Smooth muscle cell of the brain vasculature (primary cell): ENCODE results near the gene ARHGAP15.
"Not testable (repeated sequence)": the region's sequence is repeated elsewhere in the genome, so short reads cannot be mapped to it uniquely, and the experiment has no call there.

ENCODE experiments used
- DNase-seq: peaks from one replicate; pipeline ENCODE4 v3.0.0-alpha.2; 2012; ENCODE audit warnings: low read depth, low spot score

Gene ARHGAP15

DNA sequence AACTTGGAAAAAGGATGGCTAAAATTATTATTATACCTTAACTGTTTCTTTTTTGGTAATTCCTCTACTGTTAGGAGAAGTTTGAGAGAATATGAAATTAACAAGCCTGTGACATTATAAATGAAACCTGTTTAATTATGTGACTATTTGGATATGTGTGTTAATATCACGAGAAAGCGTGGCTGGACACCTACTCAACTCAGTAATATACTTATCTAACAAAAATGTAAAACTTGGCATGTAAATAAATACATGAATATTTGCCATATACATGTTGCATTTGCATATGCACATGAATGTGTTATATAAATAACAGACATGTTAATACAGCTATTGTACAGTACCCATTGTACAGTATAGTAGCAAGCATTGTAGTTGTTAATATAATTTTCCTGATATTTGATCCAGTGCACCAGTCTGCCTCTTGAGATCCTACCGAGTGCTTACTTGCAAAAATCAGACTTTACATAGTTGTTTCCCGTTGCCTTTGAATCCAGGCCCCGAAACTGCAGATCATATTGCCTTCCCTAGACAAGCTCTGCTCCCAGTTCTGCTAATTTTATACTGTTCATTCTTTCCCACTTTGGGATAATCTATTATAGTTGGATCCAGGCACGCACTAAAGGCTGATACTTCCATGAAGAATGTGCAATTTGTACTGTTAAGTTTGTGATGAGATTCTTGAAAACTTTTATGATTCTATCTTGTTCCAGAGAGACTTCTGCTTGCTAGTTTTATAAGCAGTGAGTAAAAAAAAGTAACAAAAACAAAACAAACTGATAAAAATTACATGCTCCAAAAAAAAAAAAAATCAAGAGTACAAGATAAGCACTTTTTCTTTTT is 395.6 kb downstream of the ARHGAP15 start:
- DNase-seq = no peak

DNA sequence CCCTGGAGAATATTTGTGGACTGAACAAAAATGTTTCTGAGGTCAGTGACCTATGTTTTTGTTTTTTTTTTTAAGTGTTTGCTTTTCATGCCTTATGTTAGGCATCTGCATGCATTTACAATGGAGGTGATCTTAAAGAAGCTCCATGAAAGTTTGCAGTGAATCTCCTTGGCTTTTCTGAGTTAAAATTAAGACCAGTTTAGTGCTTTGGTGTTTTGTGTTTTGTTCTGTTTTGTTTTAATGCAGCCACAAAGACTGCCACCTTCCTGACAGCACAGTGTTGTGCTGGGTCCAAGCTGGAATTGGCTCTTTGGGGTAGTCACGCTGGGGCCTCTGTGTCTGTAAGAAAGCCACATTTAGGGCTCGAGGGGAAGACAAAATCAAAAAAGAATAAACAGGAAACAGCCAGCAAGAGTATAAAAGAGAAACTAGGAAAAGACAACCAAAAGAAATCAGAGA is 396.2 kb downstream of the ARHGAP15 start:
- DNase-seq = no peak

DNA sequence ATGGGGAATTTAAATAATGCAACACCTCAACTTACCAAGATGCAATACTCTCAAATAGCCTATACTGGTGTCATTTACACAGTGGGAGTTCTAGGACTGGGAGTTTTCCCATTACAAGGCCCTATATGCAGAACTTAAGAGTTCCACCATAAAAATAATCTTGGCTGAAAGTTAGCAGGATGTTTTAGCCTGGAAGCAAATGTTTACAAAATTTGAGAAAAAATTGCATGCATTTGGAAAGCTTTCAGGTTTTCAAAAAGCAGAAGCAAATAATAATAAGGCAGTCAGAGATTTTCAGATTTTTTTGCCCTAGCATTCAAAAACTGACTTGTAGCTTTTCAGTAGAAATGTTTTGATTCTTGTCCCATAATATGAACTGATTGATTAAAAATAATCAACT is 397.3 kb downstream of the ARHGAP15 start:
- no peak for DNase-seq

DNA sequence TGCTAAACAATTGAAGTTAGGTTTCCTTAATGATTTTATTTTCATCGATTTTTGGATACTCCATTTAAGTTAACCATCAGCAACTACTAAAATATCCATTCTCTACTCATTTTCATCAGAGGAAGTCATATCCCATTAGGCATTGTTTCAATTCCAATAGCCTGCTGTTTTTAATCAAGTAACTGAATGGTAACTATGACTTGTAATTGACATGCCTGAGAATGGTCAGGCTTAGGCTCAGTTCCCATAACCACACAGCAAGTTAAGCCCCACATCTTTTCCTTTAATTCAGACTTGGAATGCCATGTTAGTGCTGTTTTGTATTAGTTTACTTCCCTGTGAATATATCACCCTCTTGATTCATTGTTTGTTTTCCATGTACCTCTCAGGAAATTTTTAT is 398.8 kb downstream of the ARHGAP15 start:
- no peak for DNase-seq

DNA sequence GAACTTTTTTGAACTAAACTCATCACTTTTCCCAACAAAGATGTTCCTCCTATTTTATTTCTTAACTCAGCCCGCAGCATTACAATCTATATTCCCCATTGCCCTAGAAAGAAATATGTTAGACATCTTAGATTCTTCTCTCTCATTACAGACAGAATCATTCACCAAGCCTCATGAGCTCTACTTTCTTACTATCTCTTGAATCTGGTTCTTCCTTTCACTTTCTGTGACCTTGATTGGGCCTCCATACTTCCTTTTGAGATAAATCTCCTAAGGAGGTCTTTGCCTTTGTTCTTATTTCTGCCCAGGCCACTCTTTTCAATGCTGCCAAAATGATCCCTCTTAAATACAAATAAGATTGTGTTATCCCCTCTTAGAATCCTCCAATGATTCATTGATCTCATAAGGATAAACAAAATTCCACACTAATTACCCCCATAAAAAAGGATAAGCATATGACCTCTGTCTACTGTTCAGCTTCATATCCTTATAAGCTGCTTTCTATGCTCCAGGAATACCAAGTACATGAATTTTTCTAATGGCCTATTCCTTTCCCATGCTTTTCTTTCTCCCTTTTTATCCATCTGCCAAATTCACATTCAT is 400.0 kb downstream of the ARHGAP15 start:
- DNase-seq = no peak

DNA sequence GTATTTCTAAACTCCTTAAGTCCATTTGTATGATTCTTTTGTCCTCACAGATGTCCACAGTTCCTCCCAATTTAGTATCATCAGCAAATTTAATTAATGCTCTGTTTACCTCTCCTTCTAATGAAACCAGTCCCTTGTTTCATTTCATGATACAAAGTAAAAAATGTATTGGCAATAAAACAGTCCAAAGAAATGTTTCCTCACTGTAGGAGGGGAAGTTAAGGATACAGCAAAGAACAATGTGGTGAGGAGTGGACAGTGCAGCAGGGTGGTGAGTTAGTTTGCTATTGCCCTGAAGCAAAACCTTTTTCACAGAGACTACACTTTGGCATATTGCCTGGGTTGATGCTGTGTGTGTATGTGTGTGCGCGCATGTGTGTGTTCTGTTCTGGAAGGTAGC is 401.5 kb downstream of the ARHGAP15 start:
- DNase-seq = no peak

DNA sequence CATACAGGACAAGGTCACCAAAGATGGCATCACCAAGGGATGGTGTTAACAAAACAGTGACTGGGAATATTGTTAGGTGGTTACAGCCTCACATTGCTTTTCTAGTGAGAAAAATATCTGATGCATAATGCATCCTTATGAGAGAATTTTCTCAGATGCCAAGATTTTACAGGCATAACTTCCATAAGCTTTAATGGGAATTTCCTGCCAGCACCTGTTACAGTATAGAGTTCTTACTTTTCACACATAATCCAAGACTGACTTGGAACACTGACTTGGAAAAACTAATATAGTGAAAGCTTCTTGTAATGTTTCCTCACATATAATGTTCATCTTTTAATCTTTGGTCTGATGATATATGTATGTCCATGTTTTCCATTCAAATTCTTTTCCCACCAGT is 402.8 kb downstream of the ARHGAP15 start:
- DNase-seq = no peak

DNA sequence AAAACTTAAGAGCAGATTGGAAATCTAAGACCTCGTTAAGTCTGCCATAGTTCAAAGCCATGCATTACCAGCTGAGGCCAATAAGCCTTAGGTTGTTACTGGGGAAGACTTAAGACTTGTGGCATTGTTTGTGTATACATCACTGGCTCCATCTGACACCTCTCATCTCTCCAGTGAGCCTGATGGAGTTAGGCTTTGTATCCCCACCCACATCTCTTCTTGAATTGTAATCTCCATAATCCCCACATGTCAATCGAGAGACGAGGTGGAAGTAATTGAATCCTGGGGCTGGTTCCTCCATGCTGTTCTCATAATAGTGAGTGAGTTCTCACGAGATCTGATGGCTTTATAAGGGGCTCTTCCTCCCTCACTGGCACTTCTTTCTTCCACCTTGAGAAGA is 404.6 kb downstream of the ARHGAP15 start:
- DNase-seq = no peak

DNA sequence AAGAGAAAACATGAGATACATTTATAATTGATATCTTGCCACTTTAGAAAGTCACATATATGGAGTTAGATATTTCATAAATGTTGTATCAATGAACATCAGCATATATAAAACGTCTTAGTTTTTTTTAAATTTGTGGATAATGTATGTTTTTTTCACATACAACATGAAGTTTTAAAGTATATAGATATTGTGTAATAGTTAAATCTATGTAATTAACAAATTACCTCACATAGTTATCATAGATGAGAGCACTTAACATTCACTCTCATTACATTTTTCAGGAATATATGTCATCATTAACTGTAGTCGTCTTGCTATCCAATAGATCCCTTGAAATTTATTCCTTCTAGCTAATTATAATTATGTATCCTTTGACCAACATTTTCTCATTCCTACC is 406.6 kb downstream of the ARHGAP15 start:
- no peak for DNase-seq

DNA sequence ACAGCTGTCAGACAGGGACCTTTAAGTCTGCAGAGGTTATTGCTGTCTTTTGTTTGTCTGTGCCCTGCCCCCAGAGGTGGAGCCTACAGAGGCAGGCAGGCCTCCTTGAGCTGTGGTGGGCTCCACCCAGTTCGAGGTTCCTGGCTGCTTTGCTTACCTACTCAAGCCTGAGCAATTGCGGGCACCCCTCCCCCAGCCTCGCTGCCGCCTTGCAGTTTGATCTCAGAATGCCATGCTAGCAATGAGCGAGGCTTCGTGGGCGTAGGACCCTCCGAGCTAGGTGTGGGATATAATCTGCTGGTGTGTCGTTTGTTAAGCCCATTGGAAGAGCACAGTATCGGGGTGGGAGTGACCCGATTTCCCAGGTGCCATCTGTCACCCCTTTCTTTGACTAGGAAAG is 412.7 kb downstream of the ARHGAP15 start:
- DNase-seq = not testable (repeated sequence)

DNA sequence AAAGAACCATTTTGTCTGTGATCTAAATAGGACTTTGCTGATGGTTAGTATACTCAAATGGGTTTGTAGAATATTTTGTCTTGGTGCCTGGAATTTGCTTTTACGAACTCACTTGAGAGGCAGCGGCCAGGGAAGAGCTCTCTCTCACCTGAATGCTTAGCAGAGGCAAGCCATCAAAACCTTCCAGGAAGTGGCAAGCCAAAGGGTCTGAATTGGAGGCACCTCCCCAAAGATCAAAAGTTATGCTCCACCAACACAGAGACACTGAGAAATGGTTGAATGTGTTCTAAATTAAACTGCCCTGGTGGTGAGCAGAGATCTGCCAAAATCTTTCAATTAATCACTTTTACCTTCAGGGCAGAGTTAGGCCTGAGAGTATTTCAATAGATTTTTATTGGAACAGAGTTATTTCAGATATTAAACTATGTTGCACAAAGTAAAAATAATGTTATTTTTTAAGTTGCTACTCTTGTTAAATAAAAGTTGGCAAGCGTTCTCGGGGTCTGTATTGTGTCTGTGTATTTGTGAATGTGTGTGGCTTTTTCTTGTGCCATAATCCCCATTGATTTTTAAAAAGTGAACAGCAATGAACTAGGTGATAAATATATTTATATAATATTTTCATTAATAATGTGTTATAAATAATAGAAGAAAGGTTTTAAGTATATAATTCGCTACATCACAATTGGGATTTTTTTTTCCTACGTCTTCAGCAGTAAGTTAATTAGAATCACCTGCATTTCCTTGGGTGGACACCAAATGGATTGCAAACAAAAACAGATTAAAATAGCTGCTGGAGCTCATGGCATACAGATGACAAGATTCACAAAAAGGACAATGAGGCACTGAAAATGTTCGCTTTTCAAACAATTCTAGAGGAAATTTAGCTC is 416.1 kb downstream of the ARHGAP15 start:
- no peak for DNase-seq

DNA sequence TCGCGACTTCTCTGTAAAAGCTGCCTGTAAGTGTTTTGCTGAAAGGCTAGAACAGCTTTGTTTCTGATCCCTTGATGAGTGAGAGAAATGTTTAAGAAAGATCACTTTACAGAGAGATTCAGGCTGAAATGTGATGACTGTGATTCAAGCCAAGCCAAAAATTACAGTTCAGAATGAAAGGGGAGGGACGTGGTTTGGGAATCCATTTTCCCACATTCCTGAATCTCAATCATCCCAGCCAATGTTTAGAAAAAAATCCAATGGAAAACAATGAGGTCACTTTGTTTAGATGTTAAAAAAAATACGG is 416.7 kb downstream of the ARHGAP15 start:
- no peak for DNase-seq

DNA sequence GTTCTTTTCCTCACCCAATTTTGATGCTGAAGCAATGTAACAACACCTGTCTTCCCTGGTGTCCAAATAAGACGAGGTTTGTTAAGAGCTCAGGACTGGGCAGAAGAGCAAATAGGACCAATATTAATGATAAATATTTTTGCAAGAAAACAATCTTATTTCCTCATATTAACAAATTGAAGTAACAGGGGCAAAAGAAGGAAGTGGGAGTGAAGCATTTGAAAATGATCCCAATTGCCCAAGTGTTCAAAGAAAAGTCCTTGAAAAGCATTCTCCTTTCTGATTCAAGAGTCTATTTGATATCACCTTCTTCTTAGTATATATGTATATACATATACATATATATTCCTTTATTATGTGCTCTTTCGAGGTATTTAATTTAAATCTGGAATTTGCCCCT is 418.8 kb downstream of the ARHGAP15 start:
- DNase-seq = no peak

DNA sequence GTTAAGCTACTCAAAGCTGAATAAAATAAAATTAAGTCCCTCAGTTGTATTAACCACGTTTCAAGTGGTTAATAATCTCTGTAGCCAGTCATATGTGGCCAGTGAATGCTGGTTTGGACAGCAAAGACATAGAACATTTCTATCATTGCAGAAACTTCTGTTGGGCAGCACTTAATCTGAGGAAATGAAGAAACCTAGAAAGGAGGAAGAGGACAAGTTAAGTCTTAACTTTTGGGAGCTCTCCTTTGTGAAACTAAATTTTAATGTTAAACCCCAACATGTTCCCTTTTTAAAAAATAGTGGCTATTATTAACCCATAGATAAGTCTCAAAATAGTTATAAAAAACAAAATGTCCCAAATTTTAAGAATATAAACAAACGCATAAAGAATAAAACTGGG is 421.3 kb downstream of the ARHGAP15 start:
- no peak for DNase-seq

DNA sequence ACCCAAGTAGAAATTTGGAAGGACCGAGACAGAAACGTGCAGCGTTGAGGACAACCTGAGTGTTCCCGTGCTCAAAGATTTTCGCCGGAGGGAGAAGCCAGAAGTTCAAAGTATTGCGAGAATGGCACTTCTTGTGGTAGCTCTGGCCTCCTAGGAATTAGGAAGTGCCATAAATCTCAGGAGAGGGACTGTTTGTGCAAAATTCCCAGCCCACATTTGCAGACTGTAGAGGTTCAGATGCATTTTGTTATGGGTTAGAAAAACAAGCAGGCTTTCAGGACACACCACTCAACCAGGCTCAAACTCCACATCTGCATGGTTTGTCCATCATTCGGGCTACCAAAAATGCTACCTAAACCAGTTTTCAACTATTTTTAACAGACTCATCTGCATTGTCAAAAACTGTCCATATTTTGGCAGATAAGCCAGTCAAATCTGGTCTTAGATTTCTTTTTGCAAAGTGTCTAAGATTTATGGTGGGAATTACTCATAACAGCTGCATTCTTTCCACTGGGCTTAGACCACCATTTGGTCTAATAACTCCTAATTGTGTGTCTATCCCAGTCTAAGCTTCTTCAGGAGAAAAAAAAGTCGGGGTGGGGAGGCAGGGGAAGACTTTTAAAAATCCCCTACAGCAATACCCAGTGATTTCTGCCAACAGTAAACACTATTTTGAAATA is 422.9 kb downstream of the ARHGAP15 start:
- no peak for DNase-seq

DNA sequence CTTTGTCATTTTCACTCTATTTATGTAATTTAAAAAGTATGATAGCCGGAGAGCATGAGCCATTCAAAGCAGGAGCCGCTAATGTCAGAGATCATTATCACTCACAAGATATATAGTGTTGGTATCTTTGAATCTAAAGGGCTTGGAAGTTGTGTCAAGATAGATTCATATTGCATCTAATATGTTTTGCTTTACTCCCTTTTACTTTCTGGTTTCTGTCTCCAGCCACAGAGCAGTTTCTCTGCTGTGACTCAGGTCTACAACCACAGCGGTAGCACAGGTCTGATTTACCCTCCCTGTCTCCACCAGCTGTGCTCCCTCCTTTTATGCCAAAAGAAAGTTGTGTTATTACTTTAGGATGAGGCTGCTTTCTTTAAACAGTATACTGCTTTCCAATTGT is 424.0 kb downstream of the ARHGAP15 start:
- DNase-seq = no peak

DNA sequence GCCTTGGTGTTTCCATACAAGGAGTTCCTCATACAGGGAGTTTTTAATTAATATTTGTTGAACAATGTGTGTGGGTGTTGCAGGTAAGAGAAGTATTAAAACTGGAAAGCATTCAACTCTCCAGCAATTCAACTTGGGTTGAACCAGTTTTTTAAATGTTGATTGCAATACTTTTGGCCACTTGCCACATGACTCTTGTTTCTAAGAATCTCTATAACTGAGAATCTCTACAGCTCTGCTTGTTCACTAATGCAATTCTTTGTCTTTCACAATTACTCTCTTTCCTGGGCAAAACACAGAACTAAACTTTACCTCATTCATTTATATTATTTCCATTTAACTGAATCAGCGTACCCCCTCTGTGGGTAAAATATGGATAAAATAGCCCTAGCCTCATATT is 429.4 kb downstream of the ARHGAP15 start:
- no peak for DNase-seq

DNA sequence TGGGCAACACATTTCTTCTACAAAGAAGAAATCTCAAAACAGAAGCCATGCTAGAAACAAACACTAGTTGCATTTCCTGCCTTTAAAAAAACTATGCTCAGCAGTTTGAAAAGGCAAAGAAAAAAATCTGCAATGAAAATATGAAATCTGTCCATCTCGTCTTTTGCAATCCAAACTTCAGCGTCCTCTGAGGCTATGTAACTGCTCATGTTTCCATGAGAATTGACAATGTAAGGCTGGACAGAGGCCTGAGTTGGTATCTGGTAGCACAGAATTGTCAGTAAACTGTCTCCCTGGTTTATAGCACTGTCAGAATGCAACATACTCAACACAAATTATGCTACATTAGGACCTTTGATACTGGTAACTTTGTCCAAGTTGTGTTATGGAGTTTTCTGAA is 429.9 kb downstream of the ARHGAP15 start:
- no peak for DNase-seq

DNA sequence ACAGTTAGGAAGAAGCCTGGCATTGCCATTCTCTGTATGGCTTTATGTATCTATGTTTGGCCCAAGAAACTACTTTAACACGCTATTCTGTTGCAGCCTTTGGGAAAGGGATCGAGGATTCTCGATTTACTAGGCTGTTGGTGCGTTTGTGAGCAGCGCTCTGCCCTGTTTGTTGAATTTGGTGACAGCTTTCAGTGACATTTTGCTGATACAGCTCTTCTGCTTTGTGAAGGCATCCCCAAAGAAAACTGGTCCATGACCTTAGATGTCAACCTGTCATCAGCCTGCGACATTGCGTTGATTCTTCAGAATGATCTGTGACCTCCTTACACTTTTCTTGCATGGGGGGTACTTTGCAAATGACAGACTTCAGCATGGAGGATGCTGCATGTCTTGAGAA is 431.5 kb downstream of the ARHGAP15 start:
- no peak for DNase-seq

DNA sequence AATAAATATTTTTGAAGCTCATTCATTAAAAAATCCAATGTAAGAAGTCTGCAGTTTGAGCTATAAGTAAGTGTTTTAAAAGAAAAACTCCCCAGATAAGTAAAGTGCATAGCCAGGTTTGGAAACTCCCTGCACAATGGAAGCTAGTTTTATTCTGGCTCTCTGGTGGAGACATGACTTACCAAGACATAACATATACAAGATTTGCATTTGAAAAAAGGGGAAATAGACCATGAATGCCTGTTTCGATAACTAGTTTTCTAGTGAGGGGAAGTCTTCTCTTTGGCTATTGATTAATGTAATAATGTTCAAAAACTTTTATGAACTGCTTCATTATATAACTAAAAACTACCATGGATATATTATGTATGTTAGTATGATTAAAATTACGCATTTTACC is 435.2 kb downstream of the ARHGAP15 start:
- DNase-seq = no peak

DNA sequence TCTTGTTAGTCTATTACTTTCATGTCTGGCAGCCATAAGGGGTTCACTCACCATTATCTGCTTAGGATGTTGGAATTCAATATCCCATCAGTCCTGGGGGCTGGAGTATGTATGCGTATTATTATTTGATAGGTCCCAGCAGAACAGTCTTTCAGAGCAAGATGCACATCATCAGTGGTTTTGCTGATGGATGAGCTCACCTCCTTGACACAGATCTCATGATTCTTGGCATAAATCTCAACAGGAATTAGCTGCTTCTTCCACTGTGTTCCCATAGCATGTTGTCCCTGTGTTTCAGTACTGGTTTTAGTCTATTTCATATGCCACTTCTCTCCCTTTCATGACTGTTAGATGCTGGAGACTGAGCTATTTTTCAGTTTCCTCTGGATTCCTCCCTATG is 442.5 kb downstream of the ARHGAP15 start:
- no peak for DNase-seq

DNA sequence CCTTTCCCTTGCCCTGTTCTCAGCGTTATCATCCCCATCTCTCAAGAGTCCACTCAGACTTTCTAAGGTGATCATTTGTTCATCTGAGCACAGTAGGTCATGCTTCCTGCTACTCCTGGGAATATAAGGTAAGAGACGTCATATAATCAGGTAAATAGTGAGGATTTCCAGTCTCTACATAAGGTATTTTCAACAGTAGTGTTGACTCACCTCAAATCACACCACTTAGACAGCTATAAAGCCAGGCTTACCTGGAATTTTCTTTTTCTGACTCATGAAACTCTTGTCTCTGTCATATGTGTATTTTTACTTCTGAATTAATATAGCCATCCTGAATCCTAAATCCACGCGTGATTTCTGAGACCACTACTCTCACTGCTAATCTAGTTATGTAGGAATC is 443.2 kb downstream of the ARHGAP15 start:
- no peak for DNase-seq
